GM19372 (cell line): ENCODE data around the gene KCNMA1.

Experiments used
- ATAC-seq: cut with Tn5 transposase; IDR thresholded peaks from one replicate; pipeline ENCODE4 v1.9.1; 2021; ENCODE audit warnings: mild to moderate bottlenecking, low read depth, moderate library complexity; ENCODE audit not compliant: unreplicated experiment

The KCNMA1 gene

DNA sequence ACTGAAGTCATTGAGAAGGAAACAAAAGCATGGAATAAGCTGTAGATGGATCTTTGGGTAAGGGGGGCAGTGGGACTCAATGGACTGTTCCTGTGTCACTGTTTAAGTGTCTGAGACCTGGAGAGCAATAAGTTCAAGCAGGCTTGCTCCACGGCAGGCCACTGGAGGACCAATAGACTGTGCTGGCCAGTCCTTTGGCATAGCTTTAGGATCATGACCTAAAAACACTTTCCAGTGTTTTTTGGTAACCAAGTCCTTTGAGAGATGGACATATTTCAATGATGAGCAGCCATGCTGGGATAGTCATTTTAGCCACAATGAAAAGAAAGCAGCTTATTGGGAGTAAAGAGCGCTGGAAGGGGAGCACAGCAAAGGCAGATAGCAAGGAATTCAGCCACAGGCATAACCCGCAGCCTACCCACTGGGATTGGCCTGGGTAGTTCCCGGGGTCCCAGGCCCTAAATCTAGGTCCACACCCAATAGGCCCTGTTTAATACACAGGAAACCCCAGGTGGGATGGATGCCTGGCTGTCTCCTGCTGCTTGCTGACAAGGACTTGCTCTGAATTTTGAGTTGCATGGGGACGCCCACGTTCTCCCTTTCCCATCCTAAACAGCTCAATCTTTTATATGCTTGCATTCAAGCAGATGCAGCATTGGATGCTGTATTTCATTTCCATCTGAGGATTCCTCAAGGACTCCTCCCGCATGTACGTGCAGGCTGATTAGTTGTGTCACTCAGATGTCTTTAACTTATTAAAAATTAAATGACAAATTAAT, 727.2 kb downstream of the KCNMA1 start:
- no peak for ATAC-seq

DNA sequence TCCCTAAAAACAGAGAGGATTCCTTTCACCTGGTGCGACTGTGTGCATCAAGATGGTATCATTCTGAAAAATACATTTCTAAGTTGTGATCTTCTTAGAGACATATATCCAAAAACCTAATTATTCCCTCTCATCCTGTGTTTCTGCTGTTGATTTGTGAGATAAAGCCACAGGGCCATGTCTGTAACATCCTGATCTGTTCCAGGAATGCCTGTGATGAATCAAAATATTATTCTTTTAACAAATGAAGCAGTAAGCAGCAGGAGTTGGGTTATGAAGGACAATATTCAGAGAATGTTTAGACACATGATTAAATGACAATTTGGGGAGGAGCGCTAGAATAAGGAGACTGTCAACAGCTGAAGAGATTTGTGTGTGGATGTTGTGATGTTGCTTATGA, 731.4 kb downstream of the KCNMA1 start:
- ATAC-seq: no peak

DNA sequence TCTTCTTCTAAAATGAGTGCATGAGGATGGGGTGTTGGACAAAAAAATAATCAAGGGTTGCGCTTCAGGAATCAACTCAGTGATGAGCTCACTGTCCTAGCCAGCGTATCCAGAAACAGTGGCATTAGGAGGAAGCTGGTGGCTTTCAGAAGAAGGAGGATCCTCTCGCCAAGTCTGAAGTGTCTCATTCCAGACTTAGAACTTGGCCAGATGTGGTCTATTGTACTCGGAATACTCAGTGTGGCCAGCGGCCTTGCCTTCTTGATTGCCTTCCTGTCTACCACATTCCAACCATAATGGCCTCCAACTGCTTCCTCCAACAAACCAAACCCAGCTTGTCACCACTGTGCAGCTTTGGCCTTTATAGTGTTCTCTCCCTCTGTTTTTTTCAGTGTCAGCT, 732.4 kb downstream of the KCNMA1 start:
- no peak for ATAC-seq

DNA sequence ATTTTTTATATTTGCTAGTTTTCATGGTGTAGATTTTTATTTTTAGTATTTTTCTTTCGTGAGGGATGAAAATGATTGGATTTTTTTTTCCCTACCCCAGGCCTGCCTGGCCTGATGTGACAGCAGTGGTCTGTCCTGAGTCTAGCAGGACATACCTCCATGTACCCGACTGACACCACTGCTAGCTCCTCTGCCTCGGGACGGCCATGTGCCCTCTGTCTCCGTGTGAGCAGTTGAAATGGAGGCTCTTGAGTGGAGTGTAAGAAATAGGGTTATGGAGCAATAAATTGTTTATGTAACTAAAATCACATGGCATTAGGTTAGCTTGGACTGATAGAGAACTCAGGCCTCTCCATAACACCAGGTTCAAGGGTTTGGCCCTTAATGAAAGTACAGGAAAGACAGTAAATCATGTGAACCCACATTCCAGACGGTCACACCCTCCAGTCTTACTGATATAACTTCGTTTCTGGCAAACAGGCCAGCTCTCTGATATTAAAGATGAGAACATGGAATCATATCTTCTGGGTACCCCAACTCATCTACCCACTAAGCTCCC, 734.1 kb downstream of the KCNMA1 start:
- no peak for ATAC-seq

DNA sequence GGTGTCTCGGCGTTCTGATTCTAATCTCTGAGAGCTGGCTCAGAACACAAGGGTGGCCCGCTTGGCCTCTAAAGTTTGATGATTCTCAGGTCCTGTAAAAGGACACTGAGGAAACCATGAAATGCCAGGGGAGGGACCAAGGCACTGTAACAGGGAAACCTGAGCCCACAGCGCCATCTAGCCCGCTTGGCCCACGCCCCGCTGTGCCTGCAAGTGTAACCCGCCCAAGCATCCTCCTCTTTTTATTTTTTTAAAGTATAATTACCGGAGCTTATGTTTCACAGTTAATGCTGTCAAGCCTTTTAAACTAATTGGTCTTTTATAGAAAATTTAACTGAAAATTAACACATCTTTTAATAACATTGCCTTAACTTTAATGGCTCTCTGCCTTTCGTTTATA, 734.7 kb downstream of the KCNMA1 start:
- ATAC-seq: no peak

DNA sequence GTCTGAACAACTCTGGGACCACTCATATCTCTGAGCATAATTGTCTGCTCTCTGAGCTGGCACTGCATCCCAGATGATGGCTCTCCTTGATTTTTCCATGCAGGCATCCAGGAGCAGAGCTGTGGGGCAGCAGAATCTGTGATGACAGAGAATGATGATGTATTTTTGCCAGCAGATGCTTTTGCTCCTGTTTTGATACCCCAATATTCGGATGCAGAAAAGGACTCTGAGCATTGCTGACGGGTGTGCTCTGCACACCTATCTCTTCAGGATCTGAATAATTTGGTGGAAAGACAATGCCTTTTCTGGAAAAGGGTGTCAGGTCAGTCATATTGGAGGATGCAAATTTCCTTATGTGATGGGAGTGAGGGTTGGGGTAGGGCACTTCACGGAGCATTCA, 735.9 kb downstream of the KCNMA1 start:
- ATAC-seq: no peak

DNA sequence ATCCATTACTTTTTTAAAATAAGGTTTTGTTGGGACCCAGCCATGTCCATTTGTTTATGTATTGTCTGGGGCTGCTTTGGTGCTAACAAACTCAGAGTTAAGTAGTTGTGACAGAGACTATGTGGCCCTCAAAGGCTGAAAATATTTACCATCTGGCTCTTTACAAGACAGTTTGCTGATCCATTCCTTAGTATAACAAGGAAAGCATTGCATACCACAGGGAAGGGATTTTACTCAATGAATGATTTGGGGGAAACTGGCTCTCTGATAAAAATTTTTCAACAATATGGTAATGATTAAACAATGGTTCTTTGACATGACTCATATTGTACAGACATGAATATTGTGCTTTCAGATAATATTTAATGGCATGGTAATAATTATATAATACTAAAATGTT, 738.1 kb downstream of the KCNMA1 start:
- ATAC-seq: no peak

DNA sequence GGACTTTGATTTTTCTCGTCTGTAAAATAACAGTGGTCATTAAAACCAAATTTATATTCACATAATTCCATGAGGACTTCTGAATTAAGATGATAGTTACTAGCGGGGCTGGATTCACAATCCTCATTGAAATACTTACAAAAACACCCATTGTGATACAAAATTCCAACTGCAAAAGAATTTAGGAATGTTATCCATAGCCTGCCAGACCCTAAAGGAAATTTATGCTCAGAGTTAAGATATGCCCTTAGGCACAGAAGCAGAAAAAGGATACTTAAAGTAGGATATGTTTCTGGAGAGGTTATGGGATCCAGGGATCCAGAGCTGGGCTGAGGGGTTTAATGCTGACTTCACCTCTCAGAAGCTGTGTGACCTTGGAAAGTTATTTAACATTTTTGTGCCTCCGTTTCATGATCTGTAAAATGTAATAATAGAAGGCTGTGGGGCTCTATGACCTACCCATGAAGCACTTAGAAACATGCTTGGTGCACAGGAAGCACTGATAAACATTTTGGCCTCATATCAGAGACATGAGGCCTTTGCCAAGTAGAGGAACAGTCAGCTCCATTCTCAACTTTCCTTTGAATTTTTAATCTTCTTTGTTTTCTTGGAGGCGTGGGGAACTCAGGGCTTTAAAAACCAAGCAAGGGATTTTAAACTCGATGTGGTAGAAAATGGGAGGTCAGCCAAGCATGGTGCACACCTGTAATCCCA, 744.7 kb downstream of the KCNMA1 start:
- no peak for ATAC-seq

DNA sequence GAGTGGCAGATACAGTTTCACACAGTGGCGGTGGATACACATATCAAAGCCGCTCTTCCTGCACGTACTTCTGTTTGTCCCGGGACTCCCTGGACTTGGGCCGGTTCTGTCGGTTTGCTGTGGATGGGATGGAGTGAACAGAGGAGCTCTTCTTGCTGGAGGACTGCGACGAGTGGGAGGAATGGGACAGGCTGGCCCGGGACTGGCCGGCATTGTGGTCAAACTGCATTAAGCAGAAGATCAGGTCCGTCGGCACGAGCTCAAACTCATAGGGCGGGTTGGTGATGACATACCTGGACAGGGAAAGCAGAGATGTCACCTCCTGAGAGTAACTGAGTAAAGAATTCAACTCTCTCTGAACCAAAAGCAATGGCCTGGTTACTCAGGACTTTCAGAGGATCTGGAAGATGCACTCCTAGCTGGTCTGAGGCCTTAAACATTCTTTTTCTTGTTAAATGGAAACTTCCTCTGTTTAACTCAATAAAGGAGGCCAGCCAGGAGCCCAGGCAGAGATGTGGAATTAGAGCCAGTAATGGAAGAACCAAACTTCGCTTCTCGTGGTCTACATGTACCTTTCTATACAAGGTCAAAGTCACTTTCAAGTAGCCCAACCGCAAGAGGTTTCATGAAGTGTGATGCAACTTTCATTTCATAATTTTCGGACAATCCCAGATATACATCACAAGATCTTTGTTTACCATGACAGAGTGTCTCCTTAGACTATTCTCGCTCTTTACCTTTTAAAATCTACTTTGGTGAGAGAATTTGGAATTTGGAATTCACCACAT, 750.2 kb downstream of the KCNMA1 start:
- ATAC-seq: no peak

DNA sequence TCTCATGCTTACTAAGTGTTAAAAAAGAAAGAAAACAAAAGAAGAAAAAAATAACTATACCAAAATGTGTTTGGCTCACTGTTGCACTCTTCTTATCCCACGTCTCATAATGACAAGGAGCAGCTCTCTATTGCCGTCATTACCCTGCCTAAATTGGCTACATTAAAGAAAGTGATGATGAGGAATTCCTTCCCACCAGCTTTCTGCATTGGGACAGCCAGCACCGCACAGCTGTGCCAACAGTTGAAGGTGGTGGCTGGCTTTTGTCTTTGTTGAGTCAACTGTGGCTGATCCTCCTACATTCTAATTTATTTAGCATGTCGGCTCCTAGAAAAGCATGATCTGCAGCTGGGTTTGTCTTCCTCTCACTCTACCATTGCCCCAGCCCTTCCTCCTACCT, 751.8 kb downstream of the KCNMA1 start:
- ATAC-seq: no peak

DNA sequence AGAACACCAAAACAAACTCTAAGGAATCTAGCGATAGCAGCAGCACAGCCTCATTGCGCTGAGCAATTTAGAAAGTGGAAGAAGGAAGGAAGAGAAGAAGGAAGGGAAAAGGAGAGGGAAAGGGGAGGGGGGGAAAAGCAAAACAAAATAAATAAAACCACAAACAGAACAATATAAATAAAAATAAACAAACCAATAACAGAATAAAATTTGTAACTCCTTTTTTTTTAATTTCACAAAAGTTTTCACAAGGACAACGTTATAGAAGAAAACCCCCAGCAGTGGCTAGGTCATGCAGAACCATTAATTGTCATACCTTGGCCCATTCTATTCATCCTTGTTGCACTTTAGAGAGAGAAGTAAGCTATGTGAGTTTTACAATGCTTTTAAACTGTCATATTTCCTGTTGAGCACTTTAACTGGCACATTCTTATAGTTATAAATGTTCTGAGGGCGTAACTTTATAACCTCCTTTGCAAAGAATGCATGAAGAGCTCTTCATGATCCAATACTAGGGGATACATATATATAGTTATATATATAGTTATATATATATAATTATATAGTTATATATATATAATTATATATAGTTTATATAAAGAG, 752.8 kb downstream of the KCNMA1 start:
- no peak for ATAC-seq

DNA sequence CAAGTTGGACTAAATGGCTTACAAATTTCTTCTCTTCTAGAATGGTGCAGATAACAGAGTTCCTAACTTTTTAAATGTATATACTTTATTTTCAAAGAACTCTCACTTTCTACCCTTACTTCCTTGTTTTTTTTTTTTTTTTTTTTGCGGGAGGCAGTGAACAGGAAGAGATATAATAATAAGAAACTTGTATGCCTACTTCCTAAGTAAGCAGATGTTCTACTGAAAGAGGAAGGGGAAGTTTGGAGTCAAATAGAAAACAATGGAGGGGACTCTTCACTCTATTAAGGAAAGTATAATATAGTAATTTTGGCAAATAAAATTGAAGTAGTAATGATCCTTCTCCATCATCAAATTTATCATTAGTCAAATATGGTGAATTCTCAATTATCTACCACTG, 754.0 kb downstream of the KCNMA1 start:
- no peak for ATAC-seq

DNA sequence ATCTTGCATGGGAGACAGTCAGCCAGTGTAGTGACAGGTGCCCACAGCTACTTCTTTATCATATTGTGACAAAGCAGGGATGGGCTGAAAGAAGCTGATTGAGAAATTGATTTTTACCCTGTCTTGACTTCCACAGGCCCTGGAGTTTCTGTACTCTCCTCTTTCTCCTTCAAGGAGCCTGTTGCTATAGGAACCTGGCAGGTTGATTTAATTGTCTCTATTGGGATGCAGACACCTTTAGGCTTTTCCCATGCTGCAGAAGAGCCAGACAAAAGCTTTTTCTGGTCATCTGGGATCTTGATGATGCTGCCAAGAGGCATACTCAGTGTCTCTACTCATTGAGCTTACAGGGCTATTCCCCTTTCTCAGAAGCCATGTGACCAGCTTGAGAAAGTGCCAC, 754.8 kb downstream of the KCNMA1 start:
- no peak for ATAC-seq

DNA sequence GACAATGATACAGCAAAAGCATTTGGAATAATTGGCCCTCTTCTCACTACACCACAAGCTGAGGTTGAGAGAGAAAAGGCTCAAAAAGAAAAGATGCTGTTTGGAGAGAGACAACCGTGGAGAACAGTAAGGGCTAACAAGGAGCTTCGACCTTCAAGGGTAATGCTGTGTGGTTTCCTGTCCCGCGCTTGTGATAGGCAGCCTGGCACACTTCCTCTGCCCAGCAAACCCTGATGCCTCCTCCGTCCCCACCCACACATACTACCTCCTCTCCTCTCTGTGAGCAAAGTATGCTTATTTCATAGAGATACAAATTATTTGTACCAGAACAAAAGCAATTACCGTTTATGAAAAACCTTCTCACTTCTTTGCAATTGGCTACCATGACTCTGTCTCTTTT, 755.4 kb downstream of the KCNMA1 start:
- ATAC-seq: no peak

DNA sequence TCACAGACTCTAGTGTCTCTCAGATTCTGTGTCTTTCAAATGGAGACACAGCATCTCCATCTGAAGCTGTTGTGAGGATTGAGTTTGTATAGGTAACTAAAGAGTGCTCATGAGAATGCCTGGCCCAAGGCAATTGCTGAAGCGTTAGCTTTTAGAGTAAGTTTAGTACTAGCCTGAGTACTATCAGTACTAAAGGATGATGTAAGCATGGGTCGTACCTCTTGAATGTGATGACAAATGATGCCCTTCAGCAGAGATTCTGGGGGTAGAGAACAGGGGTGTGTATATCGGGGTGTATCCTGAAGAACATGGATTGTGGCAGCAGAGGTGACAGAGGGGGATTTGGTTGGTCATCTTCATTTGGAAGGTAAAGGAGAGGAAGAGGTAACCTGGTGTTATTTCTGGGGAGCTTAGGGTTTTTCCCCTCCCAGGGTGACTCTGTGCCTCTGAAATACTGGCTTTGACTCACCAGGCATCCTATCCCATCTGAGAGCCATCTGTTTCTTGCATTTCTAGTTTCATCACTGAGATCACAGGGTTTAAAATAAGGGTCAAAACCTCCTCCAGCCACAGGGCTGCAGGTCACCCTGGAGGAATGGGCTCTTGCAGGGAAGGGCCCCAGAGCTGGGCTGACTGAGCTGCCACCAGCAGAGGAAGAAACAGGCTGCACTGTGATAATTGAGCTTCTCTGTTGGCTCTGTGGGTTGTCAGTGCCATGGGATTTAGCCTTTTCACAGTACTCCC, 756.0 kb downstream of the KCNMA1 start:
- no peak for ATAC-seq

DNA sequence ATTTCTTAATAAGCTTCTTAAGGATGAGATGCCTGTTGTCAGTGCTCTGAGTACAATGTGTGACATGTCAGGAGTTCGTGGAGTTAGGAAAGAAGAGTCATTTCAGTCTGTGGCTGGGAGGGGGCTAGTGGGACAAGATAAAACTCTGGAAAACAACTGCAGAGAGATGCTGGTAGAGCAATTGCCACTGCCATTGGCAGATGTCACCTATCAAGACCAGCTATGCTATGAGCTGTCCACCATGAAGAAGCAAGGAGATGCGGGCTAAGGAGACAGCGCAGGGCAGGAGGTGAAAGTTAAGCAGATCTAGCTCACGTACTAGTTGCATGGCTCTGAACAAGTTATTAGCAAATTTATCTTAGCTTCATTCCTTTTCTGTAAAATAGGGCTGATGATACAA, 756.7 kb downstream of the KCNMA1 start:
- ATAC-seq: no peak

DNA sequence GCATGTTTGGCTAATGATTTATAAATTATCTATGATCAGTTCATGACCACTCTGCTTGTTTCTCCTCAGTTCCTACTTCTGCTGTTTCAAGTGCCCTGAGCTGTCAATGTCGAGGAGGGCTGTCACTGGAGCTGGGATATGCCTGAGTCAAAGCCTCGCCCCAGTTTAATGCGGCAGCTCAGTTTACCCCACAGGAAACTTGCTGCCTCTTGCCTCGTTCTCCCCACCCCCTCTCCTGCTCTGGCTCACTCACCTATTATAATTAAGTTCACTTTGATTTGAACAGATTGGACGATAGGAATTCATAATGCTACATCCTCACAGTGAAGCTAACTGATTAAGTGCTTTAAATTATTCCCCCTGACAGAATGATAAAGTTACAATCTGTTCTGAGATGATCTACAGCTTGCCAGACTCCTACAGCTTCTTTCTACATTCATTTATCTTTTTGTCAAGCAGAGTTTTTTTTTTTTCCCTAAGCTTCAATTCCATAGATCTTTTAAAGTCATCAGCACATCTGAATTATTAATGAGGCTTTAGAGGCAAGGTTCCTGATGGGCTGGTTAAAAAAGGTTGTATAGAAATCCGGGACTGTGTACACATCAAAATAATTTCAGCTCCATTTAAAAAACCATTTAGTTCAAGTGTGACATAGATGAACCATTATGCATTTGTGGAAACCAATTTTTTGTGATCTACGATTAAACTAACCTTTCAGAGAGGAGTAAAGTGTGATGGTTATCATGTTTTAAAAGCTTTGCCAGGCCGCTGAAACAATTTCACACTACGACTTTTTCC, 758.3 kb downstream of the KCNMA1 start:
- no peak for ATAC-seq

DNA sequence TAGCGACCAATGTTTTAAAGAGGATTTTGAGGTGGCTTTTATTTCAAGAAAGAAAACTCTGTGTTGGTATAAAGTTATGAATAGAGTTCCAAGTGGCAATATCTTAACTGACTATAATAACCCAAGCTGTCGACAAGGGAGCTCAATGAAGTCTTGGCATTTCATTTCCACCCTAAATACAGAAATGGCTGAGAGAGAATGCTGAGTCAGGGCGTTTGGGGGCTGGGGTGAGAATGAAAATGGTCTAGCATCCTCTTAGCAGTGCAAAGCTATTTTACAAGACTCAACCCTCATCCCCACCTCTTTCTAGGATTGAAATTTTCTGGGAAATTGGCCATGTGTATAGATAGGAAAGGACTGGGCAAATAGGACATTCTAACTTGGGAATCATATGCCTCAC, 759.1 kb downstream of the KCNMA1 start:
- no peak for ATAC-seq

DNA sequence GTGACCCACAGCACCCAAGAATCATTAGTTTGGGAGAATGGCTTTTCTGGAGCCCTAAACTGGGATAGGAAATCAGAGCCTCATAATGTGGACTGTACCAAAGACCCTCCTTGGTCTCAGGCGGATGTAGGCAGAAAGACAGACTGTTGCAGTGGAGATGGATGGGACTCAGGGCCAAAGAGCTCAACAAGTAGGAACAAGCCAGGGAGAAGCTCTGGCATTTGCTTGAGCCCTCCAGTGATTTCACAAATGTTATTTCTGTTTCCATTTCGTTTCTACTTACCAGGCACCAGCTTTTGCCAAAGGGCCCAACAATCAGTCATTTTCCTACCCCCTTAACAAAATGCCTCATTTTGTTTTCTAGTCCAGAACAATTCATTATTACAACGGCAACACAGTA, 762.7 kb downstream of the KCNMA1 start:
- no peak for ATAC-seq
